ENCODE measurements around the gene ARHGDIG. TPM values are rescaled to one million over a fixed set of nuclear protein-coding genes. Genes with fewer than 3 reads are reported as not detected.

ARHGDIG gene
- polyA plus RNA-seq, 3 donors from 2014 or later: not detected

DNA sequence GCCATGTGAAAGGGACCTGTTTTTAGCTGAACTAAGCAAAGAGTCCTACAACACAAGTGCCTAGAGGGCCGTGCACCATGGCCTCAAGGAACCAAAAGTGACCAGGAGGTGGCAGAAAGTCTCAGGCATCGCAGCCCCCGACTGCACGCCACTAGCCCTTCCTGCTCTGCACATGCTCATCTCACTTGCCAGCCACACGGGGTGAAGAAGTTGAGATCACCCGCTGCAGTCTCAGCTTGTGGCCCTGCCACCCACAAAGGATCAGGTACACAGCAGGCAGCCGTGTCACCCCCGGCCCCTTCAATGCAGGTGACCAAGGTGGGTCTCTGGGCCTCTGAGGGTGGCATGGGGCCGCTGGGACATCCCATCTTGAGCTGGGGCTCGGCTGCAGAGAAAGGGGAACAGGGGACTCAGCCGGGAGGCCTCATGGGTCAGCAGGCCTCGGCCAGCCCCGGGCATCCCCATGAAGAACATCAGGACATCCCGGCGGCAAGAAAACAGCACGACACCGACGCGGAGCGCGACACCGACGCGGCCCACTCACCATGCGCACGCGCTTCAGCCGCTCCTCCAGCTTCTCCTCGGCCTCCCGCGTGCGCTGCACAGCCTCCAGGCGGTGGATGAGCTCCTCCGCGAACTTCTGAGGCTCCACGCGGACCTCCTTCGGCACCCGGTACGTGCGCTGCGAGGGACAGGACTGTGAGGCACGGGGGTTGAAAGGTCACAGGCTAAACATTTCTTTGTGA, 23.5 kb downstream of the ARHGDIG start:
- DNase-seq: peak; percentile 48 to 58 (median 50)
- H3K4me3 Mint-ChIP-seq: peak overlapping the region in 3 of 5 donors; percentile 17 to 46 (median 30)
- H3K27ac Mint-ChIP-seq: peak overlapping the region in 3 of 6 donors; percentile 3 to 70 (median 19)
- no peaks in the 10 kb centered on the region for H3K9me3 Mint-ChIP-seq
- peaks cover 17 to 26% (median 19%) of the 10 kb centered on the region in 3 donors for H3K27me3 Mint-ChIP-seq (ENCODE audit: low read depth in 3 of 3)
- H3K4me1 Mint-ChIP-seq: peaks cover 48 to 50% of the 10 kb centered on the region in 2 donors
- H3K36me3 Mint-ChIP-seq: peaks cover 9 to 13% (median 12%) of the 10 kb centered on the region in 3 donors

GRCh38 chr16:305916-306626, 25.7 kb downstream of the ARHGDIG start:
- Mint-ChIP-seq H3K27ac (peak overlapping the region; percentile 66 to 91 (median 82)), H3K4me1 (peaks cover 60 to 61% of the 10 kb centered on the region in 2 donors), H3K27me3 (ENCODE audit: low read depth in 3 of 3) (peaks cover 18 to 32% (median 23%) of the 10 kb centered on the region in 3 donors), H3K4me3 (peak overlapping the region; percentile 52 to 66 (median 58)), H3K36me3 (peaks cover 9 to 13% (median 12%) of the 10 kb centered on the region in 3 donors), H3K9me3 (no peaks in the 10 kb centered on the region)
- DNase-seq: no peak

DNA sequence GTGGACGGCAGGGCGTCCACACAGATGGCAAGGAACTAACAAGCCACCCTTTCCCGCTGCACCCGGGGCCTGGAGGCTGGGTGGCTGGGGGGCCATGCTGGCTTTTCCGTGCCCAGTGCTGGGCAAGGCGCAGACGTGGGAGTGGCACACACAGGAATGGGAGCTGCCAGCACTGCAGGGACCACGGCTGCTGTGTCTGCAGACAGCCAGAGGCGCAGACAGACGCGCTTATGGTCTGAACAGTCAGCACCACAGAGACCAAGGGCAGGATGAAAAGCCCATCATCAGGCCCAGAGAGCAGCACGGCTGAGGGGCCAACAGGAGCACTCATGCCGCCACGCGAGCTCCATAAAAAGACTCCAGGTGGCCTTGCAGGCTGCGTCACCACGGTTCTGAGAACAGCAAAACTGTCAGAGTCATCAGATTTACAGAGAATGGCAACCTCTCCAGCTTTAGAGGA, 26.6 kb downstream of the ARHGDIG start:
- H3K9me3 Mint-ChIP-seq: no peaks in the 10 kb centered on the region
- peak overlapping the region; percentile 65 to 80 (median 71) for H3K4me3 Mint-ChIP-seq
- H3K4me1 Mint-ChIP-seq: peaks cover 61 to 64% of the 10 kb centered on the region in 2 donors
- H3K27me3 Mint-ChIP-seq (ENCODE audit: low read depth in 3 of 3): peaks cover 18 to 32% (median 23%) of the 10 kb centered on the region in 3 donors
- peak overlapping the region; percentile 88 to 99 (median 96) for H3K27ac Mint-ChIP-seq
- peaks cover 9 to 13% (median 12%) of the 10 kb centered on the region in 3 donors for H3K36me3 Mint-ChIP-seq
- DNase-seq: no peak

GRCh38 chr16:307691-308312, 27.4 kb downstream of the ARHGDIG start:
- Mint-ChIP-seq H3K27ac (peak overlapping the region; percentile 88 to 99 (median 96)), H3K36me3 (peaks cover 9 to 19% (median 13%) of the 10 kb centered on the region in 3 donors), H3K9me3 (no peaks in the 10 kb centered on the region), H3K4me3 (peak overlapping the region; percentile 48 to 80 (median 71)), H3K27me3 (ENCODE audit: low read depth in 3 of 3) (peaks cover 18 to 30% (median 23%) of the 10 kb centered on the region in 3 donors), H3K4me1 (peaks cover 69 to 70% of the 10 kb centered on the region in 2 donors)
- peak; percentile 84 to 86 (median 85) for DNase-seq

DNA sequence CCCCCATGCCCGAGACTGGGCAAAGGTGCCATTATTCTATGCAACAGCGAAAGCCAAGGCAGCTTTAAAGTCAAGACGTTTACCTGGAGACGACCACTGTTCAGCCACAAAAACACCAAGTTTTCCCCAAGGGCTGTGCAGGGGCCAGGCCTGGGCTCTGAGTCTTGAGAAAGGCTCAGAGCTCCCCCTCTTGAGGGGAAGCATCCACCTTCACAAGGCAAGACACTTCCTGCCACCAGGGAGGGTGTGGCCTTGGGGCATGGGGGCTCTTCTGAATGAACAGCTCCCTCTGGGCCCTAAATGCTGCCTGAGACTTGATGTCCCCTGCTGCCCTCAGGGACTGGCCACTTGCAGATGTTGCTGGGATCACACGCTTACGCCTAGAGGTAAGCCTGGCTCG, 29.1 kb downstream of the ARHGDIG start:
- Mint-ChIP-seq H3K36me3 (peaks cover 6 to 23% (median 9%) of the 10 kb centered on the region in 3 donors), H3K9me3 (no peaks in the 10 kb centered on the region), H3K4me3 (peak overlapping the region; percentile 48 to 80 (median 71)), H3K27me3 (ENCODE audit: low read depth in 3 of 3) (peaks cover 16 to 30% (median 23%) of the 10 kb centered on the region in 3 donors), H3K27ac (peak overlapping the region; percentile 88 to 99 (median 96)), H3K4me1 (peaks cover 68 to 70% of the 10 kb centered on the region in 2 donors)
- DNase-seq: peak in 2 of 3 donors; percentile 31 to 48

DNA sequence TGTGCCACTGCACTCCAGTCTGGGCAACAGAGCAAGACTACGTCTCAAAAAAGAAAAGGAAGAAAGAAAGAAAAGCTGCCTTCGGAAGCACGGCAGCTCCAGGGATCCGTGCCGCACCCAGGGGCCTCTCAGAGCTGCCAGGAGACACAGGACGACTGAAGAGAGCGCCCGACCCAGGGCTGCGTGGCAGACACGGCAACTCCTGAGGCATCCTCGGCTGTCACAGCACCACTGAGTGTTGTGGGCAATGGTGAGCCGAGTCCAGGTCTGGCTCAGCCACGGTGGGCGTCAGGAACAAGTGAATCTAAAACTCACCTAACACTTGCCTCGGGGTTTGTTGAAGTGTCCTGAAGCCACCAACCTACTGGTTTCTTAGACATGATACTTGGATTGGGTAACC, 31.3 kb downstream of the ARHGDIG start:
- no peak for DNase-seq
- Mint-ChIP-seq H3K36me3 (peaks cover 0 to 27% (median 2%) of the 10 kb centered on the region in 3 donors), H3K27ac (peak overlapping the region in 4 of 6 donors; percentile 29 to 59 (median 42)), H3K27me3 (ENCODE audit: low read depth in 3 of 3) (peaks cover 16 to 29% (median 28%) of the 10 kb centered on the region in 3 donors), H3K4me1 (peaks cover 76% of the 10 kb centered on the region in 2 donors), H3K9me3 (no peaks in the 10 kb centered on the region), H3K4me3 (peak overlapping the region in 1 of 5 donors; percentile 8)

GRCh38 chr16:314351-314750, 34.0 kb downstream of the ARHGDIG start:
- Mint-ChIP-seq H3K27me3 (ENCODE audit: low read depth in 3 of 3) (peaks cover 7 to 8% (median 8%) of the 10 kb centered on the region in 3 donors), H3K36me3 (peaks cover 6 to 37% (median 9%) of the 10 kb centered on the region in 3 donors), H3K9me3 (no peaks in the 10 kb centered on the region), H3K4me1 (peaks cover 76% of the 10 kb centered on the region in 2 donors), H3K4me3 (no peak overlapping the region), H3K27ac (peak overlapping the region in 5 of 6 donors; percentile 46 to 86 (median 59))
- no peak for DNase-seq

DNA sequence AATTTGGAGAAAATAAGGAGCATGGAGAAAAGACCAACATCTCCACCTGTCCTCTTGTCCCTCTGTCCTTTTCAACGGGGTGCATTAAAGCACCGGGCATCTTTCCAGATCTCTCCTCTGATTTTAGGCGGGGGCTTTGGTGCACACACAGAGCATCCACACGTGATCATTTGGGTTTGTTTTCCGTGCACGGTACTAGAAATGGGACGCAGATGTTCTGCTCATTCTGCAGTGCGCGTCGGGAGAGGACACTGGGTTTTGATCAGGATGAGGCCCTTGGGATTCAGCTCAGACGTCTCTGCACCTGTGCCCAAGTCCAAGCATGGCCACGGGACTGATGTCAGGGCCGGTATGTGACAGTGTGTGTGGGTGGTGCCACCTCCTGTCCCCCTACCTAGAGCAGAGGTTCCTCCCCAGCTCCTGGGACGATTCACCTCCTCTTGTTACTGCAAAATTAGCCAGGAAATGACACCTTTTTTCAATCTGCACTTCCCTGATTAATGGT, 34.5 kb downstream of the ARHGDIG start:
- DNase-seq: no peak
- peaks cover 7 to 9% (median 9%) of the 10 kb centered on the region in 3 donors for H3K27me3 Mint-ChIP-seq (ENCODE audit: low read depth in 3 of 3)
- H3K36me3 Mint-ChIP-seq: peaks cover 6 to 41% (median 9%) of the 10 kb centered on the region in 3 donors
- H3K9me3 Mint-ChIP-seq: no peaks in the 10 kb centered on the region
- H3K27ac Mint-ChIP-seq: peak overlapping the region; percentile 31 to 86 (median 80)
- peaks cover 76% of the 10 kb centered on the region in 2 donors for H3K4me1 Mint-ChIP-seq
- peak overlapping the region in 4 of 5 donors; percentile 12 to 38 (median 27) for H3K4me3 Mint-ChIP-seq

DNA sequence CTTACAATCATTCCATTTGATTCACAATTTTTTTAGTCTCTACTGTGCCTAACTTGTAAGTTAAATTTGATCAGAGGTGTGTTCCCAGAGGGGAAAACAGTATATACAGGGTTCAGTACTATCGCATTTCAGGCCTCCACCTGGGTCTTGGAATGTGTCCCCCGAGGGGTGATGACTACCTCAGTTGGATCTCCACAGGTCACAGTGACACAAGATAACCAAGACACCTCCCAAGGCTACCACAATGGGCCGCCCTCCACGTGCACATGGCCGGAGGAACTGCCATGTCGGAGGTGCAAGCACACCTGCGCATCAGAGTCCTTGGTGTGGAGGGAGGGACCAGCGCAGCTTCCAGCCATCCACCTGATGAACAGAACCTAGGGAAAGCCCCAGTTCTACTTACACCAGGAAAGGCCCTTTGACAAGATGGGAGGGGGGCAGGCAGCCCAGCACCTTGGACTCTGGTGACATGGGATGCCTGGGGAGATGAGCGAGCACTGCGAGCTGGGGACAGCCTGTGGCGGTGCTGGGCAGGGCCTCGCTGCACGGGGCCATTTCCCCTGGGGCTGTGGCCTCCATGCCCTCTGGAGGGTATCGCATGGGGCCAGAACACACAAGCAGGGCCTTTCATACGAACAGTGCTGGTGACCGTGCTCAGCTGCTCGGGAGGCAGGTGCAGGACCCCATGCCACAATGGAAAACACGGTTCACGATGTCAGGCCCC, 36.5 kb downstream of the ARHGDIG start:
- H3K4me1 Mint-ChIP-seq: peaks cover 87 to 93% of the 10 kb centered on the region in 2 donors
- H3K4me3 Mint-ChIP-seq: peak overlapping the region in 3 of 5 donors; percentile 21 to 39 (median 25)
- H3K9me3 Mint-ChIP-seq: no peaks in the 10 kb centered on the region
- no peak for DNase-seq
- peaks cover 9 to 45% (median 11%) of the 10 kb centered on the region in 3 donors for H3K36me3 Mint-ChIP-seq
- peaks cover 14 to 21% (median 14%) of the 10 kb centered on the region in 3 donors for H3K27me3 Mint-ChIP-seq (ENCODE audit: low read depth in 3 of 3)
- peak overlapping the region; percentile 76 to 99 (median 88) for H3K27ac Mint-ChIP-seq

GRCh38 chr16:317583-317982, 37.2 kb downstream of the ARHGDIG start:
- peaks cover 9 to 40% (median 11%) of the 10 kb centered on the region in 3 donors for H3K36me3 Mint-ChIP-seq
- no peak for DNase-seq
- peaks cover 15 to 24% (median 15%) of the 10 kb centered on the region in 3 donors for H3K27me3 Mint-ChIP-seq (ENCODE audit: low read depth in 3 of 3)
- H3K27ac Mint-ChIP-seq: peak overlapping the region; percentile 76 to 99 (median 92)
- H3K4me3 Mint-ChIP-seq: peak overlapping the region; percentile 26 to 71 (median 58)
- peaks cover 88 to 93% of the 10 kb centered on the region in 2 donors for H3K4me1 Mint-ChIP-seq
- no peaks in the 10 kb centered on the region for H3K9me3 Mint-ChIP-seq

DNA sequence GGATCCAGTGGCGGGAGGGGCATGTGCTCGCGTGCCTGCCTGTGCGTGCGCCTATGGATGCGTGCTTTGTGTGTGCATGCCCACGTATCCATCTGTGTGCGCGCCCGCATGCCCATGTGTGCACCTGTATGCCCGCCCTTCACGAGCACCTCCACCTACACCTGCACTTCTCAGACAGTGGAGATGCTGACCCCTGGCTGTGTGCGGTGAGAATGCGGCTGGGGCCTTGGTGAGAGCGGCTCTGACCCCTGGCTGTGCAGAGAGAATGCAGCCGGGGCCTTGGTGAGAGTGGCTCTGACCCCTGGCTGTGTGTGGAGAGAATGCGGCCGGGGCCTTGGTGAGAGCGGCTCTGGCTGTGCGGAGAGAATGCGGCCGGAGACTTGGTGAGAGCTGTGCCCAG, 38.2 kb downstream of the ARHGDIG start:
- Mint-ChIP-seq H3K9me3 (no peaks in the 10 kb centered on the region), H3K27ac (peak overlapping the region; percentile 75 to 99 (median 92)), H3K27me3 (ENCODE audit: low read depth in 3 of 3) (peaks cover 24 to 35% (median 25%) of the 10 kb centered on the region in 3 donors), H3K4me1 (peaks cover 90 to 93% of the 10 kb centered on the region in 2 donors), H3K36me3 (peaks cover 9 to 31% (median 11%) of the 10 kb centered on the region in 3 donors), H3K4me3 (peak overlapping the region; percentile 25 to 75 (median 44))
- no peak for DNase-seq

- no peak for DNase-seq
- Mint-ChIP-seq H3K4me3 (peak overlapping the region; percentile 62 to 82 (median 67)), H3K27ac (peak overlapping the region; percentile 87 to 99 (median 92)), H3K4me1 (peaks cover 91 to 93% of the 10 kb centered on the region in 2 donors), H3K36me3 (peaks cover 9 to 20% (median 11%) of the 10 kb centered on the region in 3 donors), H3K27me3 (ENCODE audit: low read depth in 3 of 3) (peaks cover 38 to 46% (median 39%) of the 10 kb centered on the region in 3 donors), H3K9me3 (no peaks in the 10 kb centered on the region)
Observed at GRCh38 chr16:320206-320605, 39.8 kb downstream of the ARHGDIG start.
